Measurements from ENCODE around the gene SP140L.

DNA sequence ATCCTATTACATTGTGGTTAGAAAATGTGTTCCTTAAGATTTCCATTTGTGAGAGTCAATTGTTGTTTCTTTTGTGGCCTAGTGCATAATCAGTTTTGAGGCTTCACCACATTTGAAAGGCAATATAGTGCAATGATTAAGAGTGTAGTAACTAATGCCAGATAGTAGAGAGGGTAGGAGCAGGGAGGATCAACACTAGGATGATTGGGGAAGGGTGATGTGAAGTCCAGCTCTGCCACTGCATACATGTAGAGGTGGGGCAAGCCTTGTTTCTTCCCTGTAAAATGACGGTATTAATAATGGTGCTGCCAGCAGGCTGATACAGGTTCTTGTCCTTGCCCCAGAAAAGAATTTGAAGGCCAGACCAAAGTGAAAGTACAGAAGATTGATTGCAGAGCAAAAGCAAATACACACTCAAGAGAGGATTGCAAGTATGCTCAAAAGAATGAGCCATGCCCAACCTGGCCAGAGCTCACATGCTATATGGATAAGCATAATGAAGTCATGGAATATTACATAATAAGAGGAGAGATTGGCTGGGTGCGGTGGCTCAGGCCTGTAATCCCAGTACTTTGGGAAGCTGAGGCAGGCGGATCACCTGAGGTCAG is 97.0 kb downstream of the SP140L start:
- TF ChIP-seq, protein P1, sequence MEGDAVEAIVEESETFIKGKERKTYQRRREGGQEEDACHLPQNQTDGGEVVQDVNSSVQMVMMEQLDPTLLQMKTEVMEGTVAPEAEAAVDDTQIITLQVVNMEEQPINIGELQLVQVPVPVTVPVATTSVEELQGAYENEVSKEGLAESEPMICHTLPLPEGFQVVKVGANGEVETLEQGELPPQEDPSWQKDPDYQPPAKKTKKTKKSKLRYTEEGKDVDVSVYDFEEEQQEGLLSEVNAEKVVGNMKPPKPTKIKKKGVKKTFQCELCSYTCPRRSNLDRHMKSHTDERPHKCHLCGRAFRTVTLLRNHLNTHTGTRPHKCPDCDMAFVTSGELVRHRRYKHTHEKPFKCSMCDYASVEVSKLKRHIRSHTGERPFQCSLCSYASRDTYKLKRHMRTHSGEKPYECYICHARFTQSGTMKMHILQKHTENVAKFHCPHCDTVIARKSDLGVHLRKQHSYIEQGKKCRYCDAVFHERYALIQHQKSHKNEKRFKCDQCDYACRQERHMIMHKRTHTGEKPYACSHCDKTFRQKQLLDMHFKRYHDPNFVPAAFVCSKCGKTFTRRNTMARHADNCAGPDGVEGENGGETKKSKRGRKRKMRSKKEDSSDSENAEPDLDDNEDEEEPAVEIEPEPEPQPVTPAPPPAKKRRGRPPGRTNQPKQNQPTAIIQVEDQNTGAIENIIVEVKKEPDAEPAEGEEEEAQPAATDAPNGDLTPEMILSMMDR (IDR thresholded peaks at IDR 0.05; ENCODE audit: insufficient read depth, low read depth, low read length): no peak
- TF ChIP-seq EZH2 (IDR thresholded peaks at IDR 0.05; ENCODE audit: insufficient read depth, low read length): no peak
